Liver (tissue), 3 donors: Measurements from ENCODE around the gene CRADD.

Source experiments
- ATF3 ChIP-seq: IDR thresholded peaks from 2 replicates; pipeline ENCODE4 v1.6.1; 2016; ENCODE audit warnings: antibody characterized with exemption
- EGR1 ChIP-seq, 2 donors: IDR thresholded peaks; 2 replicates each; pipeline ENCODE4 v1.6.1; 2016 to 2018; ENCODE audit warnings: antibody characterized with exemption in 2 of 2, low read depth in 2 of 2
- GABPA ChIP-seq, 2 donors: IDR thresholded peaks in 1 of 2; conservative IDR thresholded peaks in 1 of 2; 2 replicates each; pipeline ENCODE4 v1.6.1; 2016; ENCODE audit warnings: antibody characterized with exemption in 2 of 2, mild to moderate bottlenecking in 1 of 2, moderate library complexity in 1 of 2
- HNF4A ChIP-seq, 2 donors: conservative IDR thresholded peaks; 2 replicates each; pipeline ENCODE4 v1.6.1; 2016; ENCODE audit warnings: antibody characterized with exemption in 2 of 2, mild to moderate bottlenecking in 2 of 2
- HNF4G ChIP-seq: IDR thresholded peaks from 2 replicates; pipeline ENCODE4 v1.6.1; 2016; ENCODE audit warnings: antibody characterized with exemption
- JUND ChIP-seq, 2 donors: IDR thresholded peaks; 2 replicates each; pipeline ENCODE4 v1.6.1; 2016; ENCODE audit warnings: antibody characterized with exemption in 2 of 2
- MAX ChIP-seq: IDR thresholded peaks from 2 replicates; pipeline ENCODE4 v1.6.1; 2016; ENCODE audit warnings: antibody characterized with exemption
- RAD21 ChIP-seq, 2 donors: IDR thresholded peaks; 2 replicates each; pipeline ENCODE4 v1.6.1; 2016; ENCODE audit warnings: antibody characterized with exemption in 2 of 2, mild to moderate bottlenecking in 2 of 2
- SP1 ChIP-seq: IDR thresholded peaks from 2 replicates; pipeline ENCODE4 v1.6.1; 2018; ENCODE audit warnings: antibody characterized with exemption, mild to moderate bottlenecking
- TAF1 ChIP-seq: conservative IDR thresholded peaks from 2 replicates; pipeline ENCODE4 v1.6.1; 2016; ENCODE audit warnings: antibody characterized with exemption, mild to moderate bottlenecking
- YY1 ChIP-seq: IDR thresholded peaks from 2 replicates; pipeline ENCODE4 v1.6.1; 2016; ENCODE audit warnings: antibody characterized with exemption, mild to moderate bottlenecking
- TF ChIP-seq, protein P1 (sequence below): fragments of 150-350 bp; IDR thresholded peaks from 2 replicates; pipeline ENCODE4 v1.5.1; 2017; ENCODE audit warnings: improper control_type of control experiment, low read depth, low read length; ENCODE audit not compliant: missing input control
- TF ChIP-seq, protein P2 (sequence below): IDR thresholded peaks from 2 replicates; pipeline ENCODE4 v1.6.1; 2016; ENCODE audit warnings: antibody characterized with exemption
- TF ChIP-seq, protein P3 (sequence below): IDR thresholded peaks from 2 replicates; pipeline ENCODE4 v1.6.1; 2016; ENCODE audit warnings: antibody characterized with exemption, mild to moderate bottlenecking
- donor health status: healthy.
- donor health status: healthy.

GRCh38 chr12:93632383-93632782 lies 44.8 kb upstream of the CRADD start:
- TF ChIP-seq SP1 (no peak), YY1 (no peak), RAD21 (IDR thresholded peaks at IDR 0.05) (no peak), HNF4A (conservative IDR thresholded peaks at IDR 0.05) (no peak), TAF1 (no peak), EGR1 (IDR thresholded peaks at IDR 0.05; ENCODE audit: low read depth in 2 of 2) (no peak), GABPA (IDR thresholded peaks at IDR 0.05 in 1 of 2, conservative IDR thresholded peaks at IDR 0.05 in 1 of 2) (no peak), JUND (IDR thresholded peaks at IDR 0.05) (no peak), ATF3 (no peak), HNF4G (no peak), MAX (no peak)
- TF ChIP-seq, protein P1, sequence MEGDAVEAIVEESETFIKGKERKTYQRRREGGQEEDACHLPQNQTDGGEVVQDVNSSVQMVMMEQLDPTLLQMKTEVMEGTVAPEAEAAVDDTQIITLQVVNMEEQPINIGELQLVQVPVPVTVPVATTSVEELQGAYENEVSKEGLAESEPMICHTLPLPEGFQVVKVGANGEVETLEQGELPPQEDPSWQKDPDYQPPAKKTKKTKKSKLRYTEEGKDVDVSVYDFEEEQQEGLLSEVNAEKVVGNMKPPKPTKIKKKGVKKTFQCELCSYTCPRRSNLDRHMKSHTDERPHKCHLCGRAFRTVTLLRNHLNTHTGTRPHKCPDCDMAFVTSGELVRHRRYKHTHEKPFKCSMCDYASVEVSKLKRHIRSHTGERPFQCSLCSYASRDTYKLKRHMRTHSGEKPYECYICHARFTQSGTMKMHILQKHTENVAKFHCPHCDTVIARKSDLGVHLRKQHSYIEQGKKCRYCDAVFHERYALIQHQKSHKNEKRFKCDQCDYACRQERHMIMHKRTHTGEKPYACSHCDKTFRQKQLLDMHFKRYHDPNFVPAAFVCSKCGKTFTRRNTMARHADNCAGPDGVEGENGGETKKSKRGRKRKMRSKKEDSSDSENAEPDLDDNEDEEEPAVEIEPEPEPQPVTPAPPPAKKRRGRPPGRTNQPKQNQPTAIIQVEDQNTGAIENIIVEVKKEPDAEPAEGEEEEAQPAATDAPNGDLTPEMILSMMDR = no peak
- TF ChIP-seq, protein P2, sequence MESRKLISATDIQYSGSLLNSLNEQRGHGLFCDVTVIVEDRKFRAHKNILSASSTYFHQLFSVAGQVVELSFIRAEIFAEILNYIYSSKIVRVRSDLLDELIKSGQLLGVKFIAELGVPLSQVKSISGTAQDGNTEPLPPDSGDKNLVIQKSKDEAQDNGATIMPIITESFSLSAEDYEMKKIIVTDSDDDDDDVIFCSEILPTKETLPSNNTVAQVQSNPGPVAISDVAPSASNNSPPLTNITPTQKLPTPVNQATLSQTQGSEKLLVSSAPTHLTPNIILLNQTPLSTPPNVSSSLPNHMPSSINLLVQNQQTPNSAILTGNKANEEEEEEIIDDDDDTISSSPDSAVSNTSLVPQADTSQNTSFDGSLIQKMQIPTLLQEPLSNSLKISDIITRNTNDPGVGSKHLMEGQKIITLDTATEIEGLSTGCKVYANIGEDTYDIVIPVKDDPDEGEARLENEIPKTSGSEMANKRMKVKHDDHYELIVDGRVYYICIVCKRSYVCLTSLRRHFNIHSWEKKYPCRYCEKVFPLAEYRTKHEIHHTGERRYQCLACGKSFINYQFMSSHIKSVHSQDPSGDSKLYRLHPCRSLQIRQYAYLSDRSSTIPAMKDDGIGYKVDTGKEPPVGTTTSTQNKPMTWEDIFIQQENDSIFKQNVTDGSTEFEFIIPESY = no peak
- TF ChIP-seq, protein P3, sequence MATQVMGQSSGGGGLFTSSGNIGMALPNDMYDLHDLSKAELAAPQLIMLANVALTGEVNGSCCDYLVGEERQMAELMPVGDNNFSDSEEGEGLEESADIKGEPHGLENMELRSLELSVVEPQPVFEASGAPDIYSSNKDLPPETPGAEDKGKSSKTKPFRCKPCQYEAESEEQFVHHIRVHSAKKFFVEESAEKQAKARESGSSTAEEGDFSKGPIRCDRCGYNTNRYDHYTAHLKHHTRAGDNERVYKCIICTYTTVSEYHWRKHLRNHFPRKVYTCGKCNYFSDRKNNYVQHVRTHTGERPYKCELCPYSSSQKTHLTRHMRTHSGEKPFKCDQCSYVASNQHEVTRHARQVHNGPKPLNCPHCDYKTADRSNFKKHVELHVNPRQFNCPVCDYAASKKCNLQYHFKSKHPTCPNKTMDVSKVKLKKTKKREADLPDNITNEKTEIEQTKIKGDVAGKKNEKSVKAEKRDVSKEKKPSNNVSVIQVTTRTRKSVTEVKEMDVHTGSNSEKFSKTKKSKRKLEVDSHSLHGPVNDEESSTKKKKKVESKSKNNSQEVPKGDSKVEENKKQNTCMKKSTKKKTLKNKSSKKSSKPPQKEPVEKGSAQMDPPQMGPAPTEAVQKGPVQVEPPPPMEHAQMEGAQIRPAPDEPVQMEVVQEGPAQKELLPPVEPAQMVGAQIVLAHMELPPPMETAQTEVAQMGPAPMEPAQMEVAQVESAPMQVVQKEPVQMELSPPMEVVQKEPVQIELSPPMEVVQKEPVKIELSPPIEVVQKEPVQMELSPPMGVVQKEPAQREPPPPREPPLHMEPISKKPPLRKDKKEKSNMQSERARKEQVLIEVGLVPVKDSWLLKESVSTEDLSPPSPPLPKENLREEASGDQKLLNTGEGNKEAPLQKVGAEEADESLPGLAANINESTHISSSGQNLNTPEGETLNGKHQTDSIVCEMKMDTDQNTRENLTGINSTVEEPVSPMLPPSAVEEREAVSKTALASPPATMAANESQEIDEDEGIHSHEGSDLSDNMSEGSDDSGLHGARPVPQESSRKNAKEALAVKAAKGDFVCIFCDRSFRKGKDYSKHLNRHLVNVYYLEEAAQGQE = no peak
